HG03039 (cell line): Measurements from ENCODE around the gene GOLT1A.

Source experiments
- ATAC-seq: cut with Tn5 transposase; IDR thresholded peaks from one replicate; pipeline ENCODE4 v1.9.1; 2021; ENCODE audit warnings: mild to moderate bottlenecking, moderate library complexity; ENCODE audit not compliant: unreplicated experiment

GOLT1A gene

GRCh38 chr1:204213668-204214662 lies at the start of gene GOLT1A:
Gene GOLT1A, minus strand, starts transcription at chr1:204213988. Its CDS starts 82 bp downstream, at chr1:204213906.
- ATAC-seq: no peak

- no peak for ATAC-seq
Measured at GRCh38 chr1:204263254-204263910, 49.6 kb upstream of the GOLT1A start.

- ATAC-seq: no peak
Measured at GRCh38 chr1:204262506-204263253, 48.9 kb upstream of the GOLT1A start.

GRCh38 chr1:204261746-204262505 lies 48.1 kb upstream of the GOLT1A start:
- no peak for ATAC-seq

GRCh38 chr1:204261266-204261665 lies 47.5 kb upstream of the GOLT1A start:
- no peak for ATAC-seq

GRCh38 chr1:204260601-204261197 lies 46.9 kb upstream of the GOLT1A start:
- ATAC-seq: no peak

- ATAC-seq: no peak
Measured at GRCh38 chr1:204259782-204260181, 46.0 kb upstream of the GOLT1A start.

GRCh38 chr1:204259196-204259595 lies 45.4 kb upstream of the GOLT1A start:
- no peak for ATAC-seq

GRCh38 chr1:204258213-204259115 lies 44.7 kb upstream of the GOLT1A start:
- no peak for ATAC-seq

- ATAC-seq: no peak
Measured at GRCh38 chr1:204257446-204257845, 43.7 kb upstream of the GOLT1A start.

- ATAC-seq: no peak
Measured at GRCh38 chr1:204256531-204256930, 42.7 kb upstream of the GOLT1A start.

GRCh38 chr1:204255966-204256365 lies 42.2 kb upstream of the GOLT1A start:
- ATAC-seq: no peak

GRCh38 chr1:204255225-204255624 lies 41.4 kb upstream of the GOLT1A start:
- ATAC-seq: no peak

- ATAC-seq: no peak
Measured at GRCh38 chr1:204254031-204254661, 40.4 kb upstream of the GOLT1A start.

GRCh38 chr1:204251926-204252689 lies 38.3 kb upstream of the GOLT1A start:
- ATAC-seq: no peak

GRCh38 chr1:204251286-204251685 lies 37.5 kb upstream of the GOLT1A start:
- no peak for ATAC-seq

GRCh38 chr1:204250428-204251030 lies 36.7 kb upstream of the GOLT1A start:
- no peak for ATAC-seq
